Measurements from ENCODE around the gene TCF25.
"Not testable (repeated sequence)": the region's sequence is repeated elsewhere in the genome, so short reads cannot be mapped to it uniquely, and the experiment has no call there.

Gene TCF25

GRCh38 chr16:89873109-89873971, at the start of gene TCF25:
Gene TCF25, plus strand, starts transcription at chr16:89873592. Its CDS starts 76 bp downstream, at chr16:89873668.
- no peak for TF ChIP-seq CTCF (conservative IDR thresholded peaks at IDR 0.05)
- peak; percentile 95; the same call in 1 of the 2 replicates for TF ChIP-seq ZFX (IDR thresholded peaks at IDR 0.05)

GRCh38 chr16:89823824-89824148, 49.6 kb upstream of the TCF25 start:
- H3K27ac ChIP-seq = not testable (repeated sequence)

More at GRCh38 chr16:89873109-89873971, at the start of gene TCF25:
- H3K27ac ChIP-seq = peak within 1 kb of the TSS; percentile 96

GRCh38 chr16:89826531-89827382, 46.6 kb upstream of the TCF25 start:
- peak overlapping the region; percentile 78 for H3K27ac ChIP-seq

GRCh38 chr16:89827383-89828198, 45.8 kb upstream of the TCF25 start:
- TF ChIP-seq CTCF (conservative IDR thresholded peaks at IDR 0.05) (no peak), ZFX (IDR thresholded peaks at IDR 0.05) (no peak)
- peak overlapping the region; percentile 78 for H3K27ac ChIP-seq

More at GRCh38 chr16:89826531-89827382, 46.6 kb upstream of the TCF25 start:
- no peak for TF ChIP-seq ZFX (IDR thresholded peaks at IDR 0.05)
- no peak for TF ChIP-seq CTCF (conservative IDR thresholded peaks at IDR 0.05)

GRCh38 chr16:89828199-89828869, 45.1 kb upstream of the TCF25 start, which contains the start of gene SPIRE2:
Gene SPIRE2, plus strand, starts transcription at chr16:89828475. Its CDS starts 76 bp downstream, at chr16:89828551.
- peak within 1 kb of the TSS; percentile 78 for H3K27ac ChIP-seq
- no peak for TF ChIP-seq CTCF (conservative IDR thresholded peaks at IDR 0.05)
- TF ChIP-seq ZFX (IDR thresholded peaks at IDR 0.05) = no peak

- TF ChIP-seq CTCF (conservative IDR thresholded peaks at IDR 0.05) (no peak), ZFX (IDR thresholded peaks at IDR 0.05) (no peak)
- H3K27ac ChIP-seq = peak overlapping the region; percentile 78
Observed at GRCh38 chr16:89828870-89829629, 44.3 kb upstream of the TCF25 start.

Data from C4-2B (cell line).